Measurements from ENCODE around the gene APCS. TPM values are rescaled to one million over a fixed set of nuclear protein-coding genes. Genes with fewer than 3 reads are reported as not detected.

The APCS gene
- total and polyA plus RNA-seq, 12 donors: 0.27 to 0.92 (median 0.79) TPM; not detected in 9

GRCh38 chr1:159594625-159595405 is 7.2 kb downstream of the APCS start:
- H3K4me3 ChIP-seq: no peak overlapping the region
- H3K9me3 ChIP-seq (replicated peaks in 1 of 3): no peaks in the 10 kb centered on the region
- intact Hi-C loops (cut with DNase I): no loop called here
- no peaks in the 10 kb centered on the region for H3K4me1 ChIP-seq (replicated peaks in 1 of 2)
- WGBS, 4 donors: 40 to 50% (median 42%) methylated on average over 6 of the region's 6 CpGs
- TF ChIP-seq CTCF (IDR thresholded peaks at IDR 0.05) (no peak), POLR2A (IDR thresholded peaks at IDR 0.05) (no peak)
- no peaks in the 10 kb centered on the region for H3K27me3 ChIP-seq
- DNase-seq: no peak
- no peaks in the 10 kb centered on the region for H3K36me3 ChIP-seq (replicated peaks in 1 of 2)
- no peak overlapping the region for H3K27ac ChIP-seq

GRCh38 chr1:159598196-159598595 is 10.6 kb downstream of the APCS start:
- 61 to 79% (median 64%) methylated on average over 4 of the region's 4 CpGs for WGBS, 4 donors
- intact Hi-C loops (cut with DNase I): no loop called here
- TF ChIP-seq CTCF (IDR thresholded peaks at IDR 0.05): no peak
- TF ChIP-seq POLR2A (IDR thresholded peaks at IDR 0.05): no peak

GRCh38 chr1:159600894-159601293 is 13.3 kb downstream of the APCS start:
- no peak for TF ChIP-seq CTCF (IDR thresholded peaks at IDR 0.05)
- TF ChIP-seq POLR2A (IDR thresholded peaks at IDR 0.05): no peak
- no peaks in the 10 kb centered on the region for H3K36me3 ChIP-seq (replicated peaks in 1 of 2)
- peak in 1 of 7 donors; percentile 11 for DNase-seq
- H3K4me1 ChIP-seq (replicated peaks in 1 of 2): no peaks in the 10 kb centered on the region
- no peaks in the 10 kb centered on the region for H3K9me3 ChIP-seq (replicated peaks in 1 of 3)
- H3K4me3 ChIP-seq: no peak overlapping the region
- intact Hi-C loops (cut with DNase I): no loop called here
- WGBS, 4 donors: 42 to 69% (median 46%) methylated on average over 3 of the region's 3 CpGs
- H3K27ac ChIP-seq: no peak overlapping the region
- H3K27me3 ChIP-seq: no peaks in the 10 kb centered on the region

More at GRCh38 chr1:159598196-159598595, 10.6 kb downstream of the APCS start:
- no peaks in the 10 kb centered on the region for H3K4me1 ChIP-seq (replicated peaks in 1 of 2)
- DNase-seq: no peak
- H3K4me3 ChIP-seq: no peak overlapping the region
- H3K9me3 ChIP-seq (replicated peaks in 1 of 3): no peaks in the 10 kb centered on the region
- no peaks in the 10 kb centered on the region for H3K27me3 ChIP-seq
- H3K27ac ChIP-seq: no peak overlapping the region
- H3K36me3 ChIP-seq (replicated peaks in 1 of 2): no peaks in the 10 kb centered on the region

GRCh38 chr1:159602501-159602999 is 14.9 kb downstream of the APCS start:
- no peak overlapping the region for H3K27ac ChIP-seq
- H3K36me3 ChIP-seq (replicated peaks in 1 of 2): no peaks in the 10 kb centered on the region
- TF ChIP-seq CTCF (IDR thresholded peaks at IDR 0.05) (no peak), POLR2A (IDR thresholded peaks at IDR 0.05) (no peak)
- H3K4me3 ChIP-seq: no peak overlapping the region
- no peaks in the 10 kb centered on the region for H3K9me3 ChIP-seq (replicated peaks in 1 of 3)
- no peaks in the 10 kb centered on the region for H3K27me3 ChIP-seq
- intact Hi-C loops (cut with DNase I): no loop called here
- H3K4me1 ChIP-seq (replicated peaks in 1 of 2): no peaks in the 10 kb centered on the region
- DNase-seq: no peak
- WGBS, 4 donors: 68 to 78% (median 73%) methylated on average over 5 of the region's 5 CpGs

Data from adrenal gland (tissue), 12 donors.